NT2/D1 (cell line): Measurements from ENCODE around the gene MBP.
"Not testable (repeated sequence)": the region's sequence is repeated elsewhere in the genome, so short reads cannot be mapped to it uniquely, and the experiment has no call there.

Source experiments
- DNase-seq: peaks from one replicate; pipeline ENCODE4 v3.0.0-alpha.2; 2011; ENCODE audit warnings: low read depth, low spot score
- H3K27me3 ChIP-seq: 2 replicates; pipeline ENCODE4 v1.6.0; 2011; ENCODE audit warnings: mild to moderate bottlenecking; ENCODE audit not compliant: insufficient read length, insufficient read depth
- H3K36me3 ChIP-seq: 2 replicates; pipeline ENCODE4 v1.6.1; 2011; ENCODE audit warnings: mild to moderate bottlenecking, low read length, mixed read lengths; ENCODE audit not compliant: insufficient read depth, insufficient read length
- H3K4me1 ChIP-seq: 2 replicates; pipeline ENCODE4 v1.5.1; 2011; ENCODE audit not compliant: insufficient read depth, insufficient read length
- H3K4me3 ChIP-seq: 2 replicates; pipeline ENCODE4 v1.5.1; 2011; ENCODE audit warnings: low read depth; ENCODE audit not compliant: insufficient read length
- H3K9ac ChIP-seq: 2 replicates; pipeline ENCODE4 v1.6.0; 2011; ENCODE audit warnings: low read depth; ENCODE audit not compliant: insufficient read length
- H3K9me3 ChIP-seq: 2 replicates; pipeline ENCODE4 v1.5.1; 2011; ENCODE audit warnings: mild to moderate bottlenecking, low read length; ENCODE audit not compliant: insufficient read depth
- SUZ12 ChIP-seq: IDR thresholded peaks from 2 replicates; pipeline ENCODE4 v1.6.1; 2011; ENCODE audit not compliant: insufficient read length, insufficient read depth; ENCODE audit errors: extremely low read depth
- YY1 ChIP-seq: IDR thresholded peaks from 2 replicates; pipeline ENCODE4 v1.6.1; 2011; ENCODE audit not compliant: insufficient read length, insufficient read depth
- ZNF274 ChIP-seq: IDR thresholded peaks from 2 replicates; pipeline ENCODE4 v1.6.1; 2011; ENCODE audit warnings: mild to moderate bottlenecking, low read depth, low read length

The MBP gene

DNA sequence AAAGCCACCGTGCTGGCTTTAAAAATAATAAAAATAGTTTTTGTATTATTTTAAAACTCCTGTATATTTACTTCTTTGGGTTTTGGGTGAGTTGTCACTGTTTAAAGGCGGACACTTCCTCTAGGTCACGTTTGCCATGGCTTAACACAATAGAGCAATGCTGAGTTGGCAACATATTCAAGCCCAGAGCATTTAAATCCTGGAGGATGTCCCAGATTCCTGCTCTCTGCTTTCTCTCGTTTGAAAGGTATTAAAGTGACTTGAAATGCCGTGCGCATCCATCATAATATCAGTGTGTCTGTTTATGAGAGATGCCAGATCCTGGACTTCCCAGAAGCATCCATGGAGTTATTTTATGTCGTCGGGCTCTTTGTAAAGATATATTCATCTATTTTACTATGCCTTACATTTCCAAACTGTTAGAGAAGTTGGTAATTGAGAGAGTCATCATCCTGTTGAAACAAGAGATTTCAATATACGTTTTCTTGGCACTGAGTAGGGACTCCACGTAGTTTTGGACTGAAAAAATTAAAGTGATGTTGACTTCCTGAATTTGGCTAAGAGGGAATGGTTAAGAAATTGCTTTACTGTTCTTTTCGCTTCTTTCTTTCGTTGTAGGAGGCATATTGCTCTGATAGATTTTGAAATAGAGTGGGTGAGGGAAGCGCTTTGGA lies 159.6 kb downstream of the MBP start:
- H3K4me3 ChIP-seq = no peak overlapping the region
- H3K9me3 ChIP-seq = no peaks in the 10 kb centered on the region
- TF ChIP-seq SUZ12 = no peak
- TF ChIP-seq YY1 = no peak
- TF ChIP-seq ZNF274 = no peak
- H3K4me1 ChIP-seq = no peaks in the 10 kb centered on the region
- H3K9ac ChIP-seq = no peak overlapping the region
- no peak for DNase-seq
- H3K27me3 ChIP-seq = no peaks in the 10 kb centered on the region
- H3K36me3 ChIP-seq = no peaks in the 10 kb centered on the region

DNA sequence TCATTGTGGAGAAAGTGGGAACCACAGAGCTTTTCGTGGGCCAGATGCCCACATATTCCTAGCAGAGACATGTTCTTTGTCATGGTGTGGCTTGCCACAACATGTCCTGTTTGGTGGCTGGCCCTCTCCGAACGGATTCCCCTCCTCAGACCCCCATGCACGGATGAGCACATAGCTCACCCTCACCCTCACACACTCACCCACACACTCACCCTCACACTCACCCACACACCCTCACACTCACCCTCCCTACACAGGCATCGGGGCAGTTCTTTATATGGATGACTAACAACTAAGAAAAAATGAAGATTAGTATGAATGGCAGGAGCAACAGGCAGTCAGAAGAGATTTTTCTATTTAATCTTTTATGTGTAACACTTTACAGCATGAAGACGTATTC lies 160.3 kb downstream of the MBP start:
- Histone ChIP-seq H3K4me3 (no peak overlapping the region), H3K9me3 (no peaks in the 10 kb centered on the region), H3K27me3 (no peaks in the 10 kb centered on the region), H3K36me3 (no peaks in the 10 kb centered on the region), H3K4me1 (no peaks in the 10 kb centered on the region), H3K9ac (no peak overlapping the region)
- TF ChIP-seq YY1 = no peak
- no peak for TF ChIP-seq ZNF274
- no peak for TF ChIP-seq SUZ12
- DNase-seq = no peak

DNA sequence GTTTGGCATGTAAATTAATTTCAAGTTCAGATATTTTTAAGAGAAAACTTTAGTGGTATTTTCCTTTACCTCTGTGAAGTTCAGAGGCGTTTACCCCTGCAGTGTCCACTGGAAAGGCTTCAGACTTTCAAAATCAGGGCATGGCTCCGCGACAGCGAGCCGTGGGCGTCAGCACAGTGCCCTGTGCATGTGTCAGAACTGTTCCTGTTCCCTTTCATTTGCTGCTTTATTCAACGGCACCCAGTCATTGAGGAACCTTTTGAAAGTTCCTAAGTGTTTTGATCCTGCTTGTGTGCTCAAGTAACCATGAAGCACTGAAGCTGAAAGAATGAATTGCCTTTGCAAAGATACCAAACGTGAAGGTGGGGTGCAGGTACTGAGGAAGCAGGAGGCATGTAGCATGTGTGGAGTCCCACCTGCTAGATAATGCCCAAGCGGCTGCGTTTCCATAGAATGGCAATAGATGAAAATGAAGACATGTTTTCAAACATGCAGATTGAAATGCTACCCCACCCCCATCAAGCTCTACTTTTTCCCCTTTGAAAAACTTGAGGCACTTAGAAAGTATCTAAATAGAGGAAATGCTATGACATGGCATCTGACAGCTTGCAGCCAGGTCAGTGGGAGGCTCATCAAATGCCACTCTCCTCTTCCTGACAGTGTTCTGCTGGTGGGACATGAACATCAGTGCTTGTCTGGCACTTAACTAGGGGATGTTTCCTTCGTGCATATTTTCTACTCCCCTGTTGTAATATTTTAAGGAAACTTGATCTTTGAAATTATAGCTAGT lies 161.6 kb downstream of the MBP start:
- Histone ChIP-seq H3K27me3 (no peaks in the 10 kb centered on the region), H3K36me3 (peaks cover 3% of the 10 kb centered on the region), H3K9me3 (no peaks in the 10 kb centered on the region), H3K4me3 (no peak overlapping the region), H3K4me1 (no peaks in the 10 kb centered on the region), H3K9ac (no peak overlapping the region)
- no peak for DNase-seq
- no peak for TF ChIP-seq SUZ12

DNA sequence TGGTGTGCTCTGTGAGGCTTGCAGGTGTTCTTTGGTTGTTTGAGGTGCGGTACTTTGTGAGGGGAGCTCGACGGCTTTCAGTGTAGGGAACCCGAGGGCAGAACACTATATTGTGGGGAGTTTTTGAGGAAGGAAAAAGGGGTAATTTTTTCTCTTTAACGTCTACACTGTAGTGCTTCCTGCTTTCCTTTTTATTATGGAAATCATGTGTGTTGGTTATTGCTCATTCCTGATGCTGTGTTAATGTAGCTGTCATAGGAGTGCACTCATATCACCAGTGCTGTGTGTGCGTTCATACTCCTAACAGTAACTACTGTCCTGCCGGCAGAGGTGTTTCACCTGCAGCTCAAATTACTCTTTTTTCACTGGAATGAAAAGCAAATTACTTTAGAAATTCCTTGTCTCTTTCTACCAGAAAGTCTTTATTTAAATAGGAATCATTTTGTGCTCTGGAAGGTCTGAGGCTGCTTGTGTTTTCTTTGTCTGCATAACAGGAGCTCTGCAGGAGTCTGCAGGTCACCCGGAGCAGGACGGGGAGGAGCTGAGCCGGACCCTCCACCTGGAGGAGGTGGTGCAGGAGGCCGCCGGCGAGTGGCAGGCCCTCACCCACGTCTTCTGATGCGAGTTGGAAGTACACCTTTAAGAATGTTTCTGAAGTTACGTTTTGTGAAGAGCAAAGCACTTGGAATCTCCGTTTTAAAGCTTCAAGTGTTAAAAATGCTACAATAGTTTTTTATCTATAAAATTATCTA lies 164.7 kb downstream of the MBP start:
- Histone ChIP-seq H3K9ac (peak overlapping the region; percentile 13), H3K9me3 (no peaks in the 10 kb centered on the region), H3K4me1 (no peaks in the 10 kb centered on the region), H3K27me3 (no peaks in the 10 kb centered on the region), H3K4me3 (no peak overlapping the region), H3K36me3 (peaks cover 3% of the 10 kb centered on the region)
- peak; percentile 59 for DNase-seq
- TF ChIP-seq YY1 = no peak
- no peak for TF ChIP-seq SUZ12
- TF ChIP-seq ZNF274 = no peak

DNA sequence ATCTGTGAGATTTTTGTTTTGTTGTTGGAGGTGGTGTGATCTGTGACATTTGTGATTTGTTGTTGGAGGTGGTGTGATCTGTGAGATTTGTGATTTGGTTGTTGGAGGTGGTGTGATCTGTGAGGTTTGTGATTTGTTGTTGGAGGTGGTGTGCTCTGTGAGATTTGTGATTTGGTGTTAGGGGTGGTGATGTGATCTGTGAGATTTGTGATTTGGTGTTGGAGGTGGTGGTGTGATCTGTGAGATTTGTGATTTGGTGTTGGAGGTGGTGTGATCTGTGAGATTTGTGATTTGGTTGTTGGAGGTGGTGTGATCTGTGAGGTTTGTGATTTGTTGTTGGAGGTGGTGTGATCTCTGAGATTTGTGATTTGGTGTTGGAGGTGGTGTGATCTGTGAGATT lies 165.3 kb downstream of the MBP start:
- H3K4me1 ChIP-seq, H3K36me3 ChIP-seq, H3K9me3 ChIP-seq, H3K27me3 ChIP-seq, DNase-seq, H3K4me3 ChIP-seq: not testable (repeated sequence)
- peak overlapping the region; percentile 13 for H3K9ac ChIP-seq

DNA sequence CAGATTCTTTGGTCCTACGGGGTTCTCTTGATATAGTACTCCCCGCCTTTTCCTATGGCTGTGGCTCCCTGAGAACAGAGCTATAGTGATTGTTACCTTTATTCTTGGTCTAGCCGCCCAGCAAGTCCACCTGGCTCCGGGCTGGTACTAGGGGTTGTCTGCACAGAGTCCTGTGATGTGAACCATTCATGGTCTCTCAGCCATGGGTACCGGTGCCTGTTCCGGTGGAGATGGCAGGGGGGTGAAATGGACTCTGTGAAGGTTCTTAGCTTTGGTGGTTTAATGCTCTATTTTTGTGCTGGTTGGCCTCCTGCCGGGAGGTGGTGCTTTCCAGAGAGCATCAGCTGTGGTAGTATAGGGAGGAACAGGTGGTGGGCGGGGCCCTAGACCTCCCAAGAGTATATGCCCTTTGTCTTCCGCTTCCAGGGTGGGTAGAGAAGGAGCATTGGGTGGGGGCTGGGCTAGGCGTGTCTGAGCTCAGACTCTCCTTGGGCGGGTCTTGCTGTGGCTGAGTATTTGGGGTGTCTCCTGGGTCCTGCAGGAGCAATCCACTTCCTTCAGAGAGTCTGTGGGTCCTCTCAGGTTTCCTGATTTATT lies 166.9 kb downstream of the MBP start:
- not testable (repeated sequence) for H3K9me3 ChIP-seq, H3K9ac ChIP-seq, H3K4me1 ChIP-seq, H3K36me3 ChIP-seq, H3K4me3 ChIP-seq, H3K27me3 ChIP-seq, DNase-seq

DNA sequence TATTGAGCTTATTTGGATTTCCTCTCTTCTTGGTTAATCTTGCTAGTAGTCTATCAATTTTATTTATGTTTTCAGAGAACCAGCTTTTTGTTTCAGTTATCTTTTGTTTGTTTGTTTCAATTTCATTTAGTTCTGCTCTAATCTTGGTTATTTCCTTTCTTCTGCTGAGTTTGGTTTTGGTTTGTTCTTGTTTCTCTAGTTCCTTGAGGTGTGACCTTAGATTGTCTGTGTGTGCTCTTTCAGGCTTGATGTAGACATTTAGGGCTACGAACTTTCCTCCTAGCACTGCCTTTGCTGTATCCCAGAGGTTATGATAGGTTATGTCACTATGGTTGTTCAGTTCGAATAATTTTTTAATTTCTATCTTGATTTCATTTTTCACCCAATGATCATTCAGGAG lies 168.6 kb downstream of the MBP start:
- Histone ChIP-seq H3K4me1 (no peaks in the 10 kb centered on the region), H3K27me3 (no peaks in the 10 kb centered on the region), H3K9ac (no peak overlapping the region), H3K9me3 (no peaks in the 10 kb centered on the region), H3K36me3 (peaks cover 21% of the 10 kb centered on the region), H3K4me3 (no peak overlapping the region)
- TF ChIP-seq ZNF274 (no peak), SUZ12 (no peak), YY1 (no peak)
- DNase-seq = no peak
